Endothelial cell of umbilical vein (primary cell): ENCODE data around the gene DSG2. TPM values are rescaled to one million over a fixed set of nuclear protein-coding genes. Genes with fewer than 3 reads are reported as not detected.

Experiments used
- BruUV-seq: library from RNA; stranded (reverse); fragments of 400-500 nt; replicated peaks from 2 replicates; lab custom pipeline; 2021; lab: Mats Ljungman, UMichigan
- CTCF ChIA-PET: fragments of 300-600, 350-600 bp; sonication (Branson Sonifier 250); formaldehyde crosslinking; loops from one replicate; lab custom pipeline; 2021; ENCODE audit warnings: antibody characterized with exemption, inconsistent platforms; lab: Charles Lee
- POLR2A ChIA-PET: fragments of 300-600, 350-600 bp; sonication (Branson Sonifier 250); formaldehyde crosslinking; loops from one replicate; lab custom pipeline; 2021; ENCODE audit warnings: antibody characterized with exemption, inconsistent platforms; lab: Charles Lee
- DNase-seq: peaks from one replicate; pipeline ENCODE4 v3.0.0-alpha.2; 2011; ENCODE audit warnings: low read depth, low spot score
- FAIRE-seq: peaks from 2 replicates; lab custom pipeline; 2011; peaks lifted over from hg19 to GRCh38; lab: Jason Lieb, UNC
- H2AFZ ChIP-seq: 2 replicates; pipeline ENCODE4 v1.6.0; 2012; ENCODE audit warnings: low read depth, low read length, control low read depth, inconsistent platforms
- H3K27ac ChIP-seq: 2 replicates; pipeline ENCODE4 v1.5.1; 2011; ENCODE audit warnings: low read depth, mild to moderate bottlenecking, control low read depth, low read length, moderate library complexity; ENCODE audit not compliant: insufficient read depth
- H3K27me3 ChIP-seq, 2 experiments: 2 replicates each; pipeline versions ENCODE4 v1.6.0 to v1.6.1; 2011; ENCODE audit warnings: low read length in 2 of 2, mixed read lengths in 1 of 2; ENCODE audit not compliant: control insufficient read depth in 2 of 2, insufficient read depth in 2 of 2
- H3K36me3 ChIP-seq, 2 experiments: 2 replicates in 1 of 2; 3 replicates in 1 of 2; pipeline ENCODE4 v1.5.1; 2011; ENCODE audit warnings: low read length in 2 of 2, mild to moderate bottlenecking in 1 of 2, moderate library complexity in 1 of 2; ENCODE audit not compliant: control insufficient read depth in 2 of 2, insufficient read depth in 2 of 2; ENCODE audit errors: extremely low read depth in 1 of 2
- H3K4me1 ChIP-seq: 3 replicates; pipeline ENCODE4 v1.5.1; 2011; ENCODE audit warnings: mild to moderate bottlenecking, low read length; ENCODE audit not compliant: control insufficient read depth, insufficient read depth; ENCODE audit errors: extremely low read depth
- H3K4me2 ChIP-seq: 2 replicates; pipeline ENCODE4 v1.6.1; 2011; ENCODE audit warnings: low read length, control low read depth, mixed read lengths; ENCODE audit not compliant: insufficient read depth
- H3K4me3 ChIP-seq, 3 experiments: fragments of 200-600 bp in 1 of 3; sonication (generic), shearing (Covaris generic) in 1 of 3; replicated peaks in 1 of 3; 2 replicates each; pipeline ENCODE4 v1.5.1; 2011 to 2016; ENCODE audit warnings: control low read depth in 3 of 3, low read length in 3 of 3, mild to moderate bottlenecking in 2 of 3, inconsistent platforms in 1 of 3, low read depth in 1 of 3, moderate library complexity in 1 of 3; ENCODE audit not compliant: insufficient read depth in 1 of 3
- H3K79me2 ChIP-seq: 2 replicates; pipeline ENCODE4 v1.6.0; 2012; ENCODE audit warnings: low read length, inconsistent platforms; ENCODE audit not compliant: control insufficient read depth, insufficient read depth
- H3K9ac ChIP-seq: replicated peaks from 2 replicates; pipeline ENCODE3; 2011; ENCODE audit warnings: low read length, control low read depth; ENCODE audit not compliant: insufficient read depth; ENCODE audit errors: extremely low read depth
- H3K9me1 ChIP-seq: replicated peaks from 3 replicates; pipeline ENCODE4 v1.6.0; 2011; ENCODE audit warnings: mild to moderate bottlenecking, low read length; ENCODE audit not compliant: control insufficient read depth, insufficient read depth; ENCODE audit errors: extremely low read depth
- H3K9me3 ChIP-seq: replicated peaks from 2 replicates; pipeline ENCODE4 v1.5.1; 2012; ENCODE audit warnings: low read length, inconsistent platforms; ENCODE audit not compliant: control insufficient read depth, insufficient read depth
- H4K20me1 ChIP-seq: replicated peaks from 2 replicates; pipeline ENCODE3; 2011; ENCODE audit warnings: mild to moderate bottlenecking, low read length; ENCODE audit not compliant: control insufficient read depth, insufficient read depth; ENCODE audit errors: extremely low read depth
- EZH2 ChIP-seq: IDR thresholded peaks from 2 replicates; pipeline ENCODE4 v1.6.1; 2012; ENCODE audit warnings: borderline replicate concordance, low read depth, mild to moderate bottlenecking, moderate library complexity, low read length, inconsistent platforms; ENCODE audit not compliant: severe bottlenecking
- FOS ChIP-seq: IDR thresholded peaks from 2 replicates; pipeline ENCODE4 v1.6.1; 2011; ENCODE audit warnings: mild to moderate bottlenecking, low read length, moderate library complexity, borderline replicate concordance; ENCODE audit not compliant: insufficient read depth
- GATA2 ChIP-seq: IDR thresholded peaks from 2 replicates; pipeline ENCODE4 v1.7.0; 2011; ENCODE audit warnings: low read depth, mild to moderate bottlenecking, moderate library complexity, mixed read lengths, low read length; ENCODE audit not compliant: insufficient read length, insufficient read depth
- JUN ChIP-seq: IDR thresholded peaks from 2 replicates; pipeline ENCODE4 v1.6.1; 2011; ENCODE audit warnings: borderline replicate concordance, low read depth; ENCODE audit not compliant: insufficient read length, insufficient read depth
- MYC ChIP-seq: IDR thresholded peaks from one replicate; pipeline ENCODE4 v1.6.1; 2011; ENCODE audit warnings: mild to moderate bottlenecking, low read depth, low read length
- POLR2A ChIP-seq: IDR thresholded peaks from 2 replicates; pipeline ENCODE4 v1.6.1; 2012; ENCODE audit warnings: low read depth, mild to moderate bottlenecking, control low read depth, low read length
- POLR2AphosphoS5 ChIP-seq: IDR thresholded peaks from 2 replicates; pipeline ENCODE4 v1.6.1; 2012; ENCODE audit warnings: low read depth, mild to moderate bottlenecking, control low read depth, low read length, moderate library complexity; ENCODE audit not compliant: insufficient read depth
- dilution Hi-C: fragments of 300-500 bp; cut with MboI; formaldehyde crosslinking; loops from one replicate; pipeline ENCODE4 v1.15.0; 2019; ENCODE audit warnings: low sequenced_read_pairs; ENCODE audit not compliant: extremely low pct_ligation_motif_present
- intact Hi-C: fragments of 100-400 bp; cut with micrococcal nuclease; formaldehyde crosslinking; loops from one replicate; pipeline ENCODE4 v1.10.0; 2022
- polyA plus RNA-seq, 4 experiments: library from polyadenylated mRNA; depleted of rRNA in 3 of 4; stranded (reverse) in 3 of 4; unstranded in 1 of 4; fragments of >200 nt; gene quantifications; 2 replicates each; pipeline versions ENCODE4 v1.2.1 to v1.2.3, GENCODE V29; 2011 to 2012; ENCODE audit warnings: missing spikeins in 1 of 4
- total RNA-seq: library from RNA; stranded (reverse); gene quantifications from 2 replicates; pipeline ENCODE4 v1.2.3, GENCODE V29; 2021
- TF ChIP-seq, protein P1 (sequence below), 2 donors: IDR thresholded peaks; 1 replicate in 1 of 2; 2 replicates in 1 of 2; pipeline ENCODE4 v1.5.1; 2011; ENCODE audit warnings: low read length in 2 of 2, mild to moderate bottlenecking in 2 of 2, moderate library complexity in 2 of 2, control low read depth in 1 of 2, inconsistent platforms in 1 of 2, low read depth in 1 of 2; ENCODE audit not compliant: insufficient read depth in 1 of 2; ENCODE audit errors: extremely low read depth in 1 of 2
- TF ChIP-seq, protein P2 (sequence below): IDR thresholded peaks from 2 replicates; pipeline ENCODE4 v1.6.1; 2011; ENCODE audit not compliant: insufficient read depth, insufficient read length

DSG2 gene
- total and polyA plus RNA-seq, 2 donors (not counting 3 experiments of a cell fraction or from before 2014, with no cell fraction given) = 0.04 TPM

DNA sequence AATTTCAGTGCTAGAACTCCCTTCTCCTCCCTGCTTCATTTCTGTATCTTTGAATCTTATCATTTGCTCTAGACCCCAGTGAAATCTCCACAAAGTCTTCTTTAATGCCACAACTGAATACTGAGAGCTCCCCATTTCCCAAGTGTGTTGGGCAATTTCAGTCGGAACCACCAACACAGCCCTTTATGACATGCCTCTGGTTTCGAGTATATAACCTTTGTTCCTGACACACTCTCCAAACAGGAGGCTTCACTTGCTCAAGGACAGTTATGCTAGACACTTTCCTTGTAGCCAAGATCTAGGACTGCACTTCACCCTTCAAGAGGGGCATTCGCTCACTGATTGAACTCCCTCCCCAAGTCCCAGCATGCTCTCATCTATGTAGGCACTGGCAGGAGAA lies 75.1 kb downstream of the DSG2 start:
- dilution Hi-C loops = no loop called here
- no peaks in the 10 kb centered on the region for H4K20me1 ChIP-seq
- H3K79me2 ChIP-seq = no peaks in the 10 kb centered on the region
- H3K4me2 ChIP-seq = no peak overlapping the region
- intact Hi-C loops = no loop called here
- H3K27me3 ChIP-seq = peaks cover 0 to under 1% of the 10 kb centered on the region in 2 experiments
- TF ChIP-seq, protein P1, sequence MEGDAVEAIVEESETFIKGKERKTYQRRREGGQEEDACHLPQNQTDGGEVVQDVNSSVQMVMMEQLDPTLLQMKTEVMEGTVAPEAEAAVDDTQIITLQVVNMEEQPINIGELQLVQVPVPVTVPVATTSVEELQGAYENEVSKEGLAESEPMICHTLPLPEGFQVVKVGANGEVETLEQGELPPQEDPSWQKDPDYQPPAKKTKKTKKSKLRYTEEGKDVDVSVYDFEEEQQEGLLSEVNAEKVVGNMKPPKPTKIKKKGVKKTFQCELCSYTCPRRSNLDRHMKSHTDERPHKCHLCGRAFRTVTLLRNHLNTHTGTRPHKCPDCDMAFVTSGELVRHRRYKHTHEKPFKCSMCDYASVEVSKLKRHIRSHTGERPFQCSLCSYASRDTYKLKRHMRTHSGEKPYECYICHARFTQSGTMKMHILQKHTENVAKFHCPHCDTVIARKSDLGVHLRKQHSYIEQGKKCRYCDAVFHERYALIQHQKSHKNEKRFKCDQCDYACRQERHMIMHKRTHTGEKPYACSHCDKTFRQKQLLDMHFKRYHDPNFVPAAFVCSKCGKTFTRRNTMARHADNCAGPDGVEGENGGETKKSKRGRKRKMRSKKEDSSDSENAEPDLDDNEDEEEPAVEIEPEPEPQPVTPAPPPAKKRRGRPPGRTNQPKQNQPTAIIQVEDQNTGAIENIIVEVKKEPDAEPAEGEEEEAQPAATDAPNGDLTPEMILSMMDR (IDR thresholded peaks at IDR 0.05; ENCODE audit: extremely low read depth in 1 of 2, insufficient read depth in 1 of 2, low read depth in 1 of 2, low read length in 2 of 2) = no peak
- TF ChIP-seq POLR2AphosphoS5 = no peak
- TF ChIP-seq, protein P2, sequence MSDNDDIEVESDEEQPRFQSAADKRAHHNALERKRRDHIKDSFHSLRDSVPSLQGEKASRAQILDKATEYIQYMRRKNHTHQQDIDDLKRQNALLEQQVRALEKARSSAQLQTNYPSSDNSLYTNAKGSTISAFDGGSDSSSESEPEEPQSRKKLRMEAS = no peak
- no peak for TF ChIP-seq JUN
- TF ChIP-seq EZH2 = no peak
- TF ChIP-seq GATA2 = no peak
- TF ChIP-seq POLR2A = no peak
- no peak for TF ChIP-seq FOS
- no peak for TF ChIP-seq MYC
- FAIRE-seq (no peak), DNase-seq (no peak)
- H3K36me3 ChIP-seq = no peaks in the 10 kb centered on the region
- H3K9me3 ChIP-seq = no peaks in the 10 kb centered on the region
- no peaks in the 10 kb centered on the region for H3K9me1 ChIP-seq
- H3K4me1 ChIP-seq = no peaks in the 10 kb centered on the region
- H2AFZ ChIP-seq = no peak overlapping the region
- CTCF ChIA-PET = interaction anchor here (1.1 to 1.7 kb wide), 2 partner anchors 17 to 149 kb away, joined by 5 to 6 read pairs; no protein-coding TSS in a partner anchor
- no peak overlapping the region for H3K4me3 ChIP-seq
- no peak overlapping the region for H3K27ac ChIP-seq
- BruUV-seq = no TSS peak
- POLR2A ChIA-PET = no interaction called here
- no peak overlapping the region for H3K9ac ChIP-seq
